HEK293 (cell line): Measurements from ENCODE around the gene RPGRIP1L.

Experiments used
- BCL11B ChIP-seq: fragments of 450-650 bp; formaldehyde crosslinking; IDR thresholded peaks from 2 replicates; pipeline ENCODE4 v1.5.1; 2016; ENCODE audit warnings: low read depth, missing biosample characterization, missing genetic modification characterization
- GLI4 ChIP-seq: fragments of 450-650 bp; formaldehyde crosslinking; IDR thresholded peaks from 2 replicates; pipeline ENCODE4 v1.5.1; 2016; ENCODE audit warnings: missing biosample characterization, missing genetic modification characterization
- GLIS1 ChIP-seq: fragments of 450-650 bp; formaldehyde crosslinking; IDR thresholded peaks from 2 replicates; pipeline ENCODE4 v1.5.1; 2016; ENCODE audit warnings: missing biosample characterization, missing genetic modification characterization
- INSM2 ChIP-seq: fragments of 450-650 bp; formaldehyde crosslinking; IDR thresholded peaks from 2 replicates; pipeline ENCODE4 v1.5.1; 2016; ENCODE audit warnings: missing biosample characterization, missing genetic modification characterization
- KLF8 ChIP-seq: fragments of 450-650 bp; formaldehyde crosslinking; IDR thresholded peaks from 2 replicates; pipeline ENCODE4 v1.5.1; 2016; ENCODE audit warnings: missing biosample characterization, missing genetic modification characterization
- PRDM10 ChIP-seq: fragments of 450-650 bp; formaldehyde crosslinking; IDR thresholded peaks from 2 replicates; pipeline ENCODE4 v1.5.1; 2016; ENCODE audit warnings: missing biosample characterization, missing genetic modification characterization
- SALL2 ChIP-seq: fragments of 450-650 bp; formaldehyde crosslinking; IDR thresholded peaks from 2 replicates; pipeline ENCODE4 v1.5.0; 2017; ENCODE audit warnings: missing biosample characterization, mild to moderate bottlenecking, missing genetic modification characterization, borderline replicate concordance
- SCRT2 ChIP-seq: fragments of 450-650 bp; formaldehyde crosslinking; IDR thresholded peaks from 2 replicates; pipeline ENCODE4 v1.5.1; 2016; ENCODE audit warnings: missing biosample characterization, missing genetic modification characterization
- SETDB1 ChIP-seq: IDR thresholded peaks from one replicate; pipeline ENCODE4 v1.6.1; 2017; ENCODE audit warnings: mild to moderate bottlenecking, low read length, moderate library complexity, mixed read lengths; ENCODE audit not compliant: insufficient read length
- TCF7L2 ChIP-seq: IDR thresholded peaks from 2 replicates; pipeline ENCODE4 v1.6.1; 2011; ENCODE audit warnings: low read depth, mild to moderate bottlenecking, inconsistent platforms, low read length, moderate library complexity, borderline replicate concordance
- ZBTB44 ChIP-seq: fragments of 450-650 bp; IDR thresholded peaks from 2 replicates; pipeline ENCODE4 v1.5.1; 2018; ENCODE audit warnings: missing biosample characterization, mild to moderate bottlenecking, missing genetic modification characterization
- ZBTB49 ChIP-seq: fragments of 450-650 bp; formaldehyde crosslinking; IDR thresholded peaks from 2 replicates; pipeline ENCODE4 v1.5.1; 2016; ENCODE audit warnings: missing biosample characterization, missing genetic modification characterization, low read depth
- ZEB2 ChIP-seq: fragments of 450-650 bp; formaldehyde crosslinking; IDR thresholded peaks from 2 replicates; pipeline ENCODE4 v1.5.1; 2016; ENCODE audit warnings: missing biosample characterization, missing genetic modification characterization
- ZFP3 ChIP-seq: fragments of 450-650 bp; formaldehyde crosslinking; IDR thresholded peaks from 2 replicates; pipeline ENCODE4 v1.5.1; 2016; ENCODE audit warnings: low read depth, missing biosample characterization, missing genetic modification characterization
- ZFP41 ChIP-seq: fragments of 450-650 bp; formaldehyde crosslinking; IDR thresholded peaks from 2 replicates; pipeline ENCODE4 v1.5.1; 2016; ENCODE audit warnings: missing biosample characterization, missing genetic modification characterization, borderline replicate concordance
- ZNF133 ChIP-seq: fragments of 450-650 bp; formaldehyde crosslinking; IDR thresholded peaks from 2 replicates; pipeline ENCODE4 v1.5.1; 2016; ENCODE audit warnings: missing biosample characterization, missing genetic modification characterization
- ZNF175 ChIP-seq: fragments of 450-650 bp; formaldehyde crosslinking; IDR thresholded peaks from 2 replicates; pipeline ENCODE4 v1.5.1; 2016; ENCODE audit warnings: missing biosample characterization, missing genetic modification characterization
- ZNF239 ChIP-seq: fragments of 450-650 bp; formaldehyde crosslinking; IDR thresholded peaks from 2 replicates; pipeline ENCODE4 v1.5.1; 2016; ENCODE audit warnings: missing biosample characterization, missing genetic modification characterization
- ZNF266 ChIP-seq: fragments of 450-650 bp; formaldehyde crosslinking; IDR thresholded peaks from 2 replicates; pipeline ENCODE4 v1.5.1; 2016; ENCODE audit warnings: missing biosample characterization, missing genetic modification characterization, low read depth
- ZNF302 ChIP-seq: fragments of 450-650 bp; formaldehyde crosslinking; IDR thresholded peaks from 2 replicates; pipeline ENCODE4 v1.5.1; 2016; ENCODE audit warnings: missing biosample characterization, missing genetic modification characterization, low read depth
- ZNF324 ChIP-seq: fragments of 450-650 bp; formaldehyde crosslinking; IDR thresholded peaks from 2 replicates; pipeline ENCODE4 v1.5.1; 2016; ENCODE audit warnings: missing biosample characterization, missing genetic modification characterization
- ZNF398 ChIP-seq: fragments of 450-650 bp; formaldehyde crosslinking; IDR thresholded peaks from 2 replicates; pipeline ENCODE4 v1.5.1; 2017; ENCODE audit warnings: missing biosample characterization, missing genetic modification characterization
- ZNF433 ChIP-seq: fragments of 450-650 bp; formaldehyde crosslinking; IDR thresholded peaks from 2 replicates; pipeline ENCODE4 v1.5.1; 2016; ENCODE audit warnings: missing biosample characterization, missing genetic modification characterization, low read depth
- ZNF544 ChIP-seq: fragments of 450-650 bp; formaldehyde crosslinking; IDR thresholded peaks from 2 replicates; pipeline ENCODE4 v1.5.0; 2017; ENCODE audit warnings: missing biosample characterization, missing genetic modification characterization
- ZNF670 ChIP-seq: fragments of 450-650 bp; formaldehyde crosslinking; IDR thresholded peaks from 2 replicates; pipeline ENCODE4 v1.5.1; 2016; ENCODE audit warnings: missing biosample characterization, missing genetic modification characterization, low read depth
- ZNF704 ChIP-seq: fragments of 450-650 bp; formaldehyde crosslinking; IDR thresholded peaks from 2 replicates; pipeline ENCODE4 v1.5.1; 2016; ENCODE audit warnings: missing biosample characterization, missing genetic modification characterization
- ZNF837 ChIP-seq: fragments of 450-650 bp; formaldehyde crosslinking; IDR thresholded peaks from 2 replicates; pipeline ENCODE4 v1.5.1; 2016; ENCODE audit warnings: missing biosample characterization, missing genetic modification characterization
- ZSCAN4 ChIP-seq: fragments of 450-650 bp; formaldehyde crosslinking; IDR thresholded peaks from 2 replicates; pipeline ENCODE4 v1.5.1; 2017; ENCODE audit warnings: missing biosample characterization, missing genetic modification characterization

The RPGRIP1L gene

GRCh38 chr16:53737552-53737951, 33.9 kb upstream of the RPGRIP1L start (continued):
- TF ChIP-seq ZBTB49 (no peak), SETDB1 (no peak), ZNF704 (tag by site-specific recombination) (no peak), ZEB2 (tag by site-specific recombination) (peak; percentile 94), ZNF133 (tag by site-specific recombination) (no peak), ZBTB44 (tag by site-specific recombination) (peak; percentile 61; the same call in 1 of the 2 replicates), ZNF324 (tag by site-specific recombination) (peak; percentile 30; the same call in 1 of the 2 replicates), ZNF670 (no peak), GLI4 (no peak), ZNF239 (tag by site-specific recombination) (no peak), ZNF398 (tag by site-specific recombination) (peak; percentile 83), ZNF302 (tag by site-specific recombination) (no peak), BCL11B (tag by site-specific recombination) (no peak), SALL2 (no peak), TCF7L2 (no peak), ZNF544 (tag by site-specific recombination) (no peak), ZNF266 (tag by site-specific recombination) (no peak), ZNF433 (tag by site-specific recombination) (no peak), SCRT2 (no peak), ZSCAN4 (tag by site-specific recombination) (no peak), ZFP3 (tag by site-specific recombination) (no peak), ZNF175 (tag by site-specific recombination) (no peak), GLIS1 (tag by site-specific recombination) (no peak), ZNF837 (tag by site-specific recombination) (no peak), INSM2 (tag by site-specific recombination) (0 out of 2 replicates have a peak, but pooled peaks have one; percentile 57), PRDM10 (0 out of 2 replicates have a peak, but pooled peaks have one; percentile 1), ZFP41 (no peak), KLF8 (tag by site-specific recombination) (peak; percentile 69)
